DOHH2 (cell line): ENCODE results near the gene HS2ST1.

Source experiments
- H3F3A ChIP-seq: fragments of 200-600 bp; sonication (generic), shearing (Covaris generic); 2 replicates; pipeline ENCODE4 v1.6.0; 2016; ENCODE audit warnings: antibody characterized with exemption, mild to moderate bottlenecking; ENCODE audit not compliant: control insufficient read depth, insufficient read depth
- H3K27ac ChIP-seq: fragments of 200-600 bp; sonication (generic); 2 replicates; pipeline ENCODE4 v1.5.1; 2014; ENCODE audit warnings: low read depth, mild to moderate bottlenecking, low read length, moderate library complexity
- H3K27me3 ChIP-seq: fragments of 200-600 bp; sonication (generic); 2 replicates; pipeline ENCODE4 v1.6.1; 2014; ENCODE audit warnings: mild to moderate bottlenecking, low read length, mixed read lengths; ENCODE audit not compliant: control insufficient read depth
- H3K36me3 ChIP-seq: fragments of 200-600 bp; sonication (generic); 2 replicates; pipeline ENCODE4 v1.6.1; 2014; ENCODE audit warnings: mild to moderate bottlenecking, low read length, moderate library complexity, mixed read lengths; ENCODE audit not compliant: control insufficient read depth
- H3K4me1 ChIP-seq: fragments of 200-600 bp; sonication (generic); 2 replicates; pipeline ENCODE4 v1.6.1; 2014; ENCODE audit warnings: mild to moderate bottlenecking, low read length, mixed read lengths; ENCODE audit not compliant: control insufficient read depth
- H3K4me2 ChIP-seq: fragments of 200-600 bp; sonication (generic); 2 replicates; pipeline ENCODE4 v1.6.0; 2014; ENCODE audit warnings: mild to moderate bottlenecking, low read length, moderate library complexity
- H3K4me3 ChIP-seq: fragments of 200-600 bp; sonication (generic); 2 replicates; pipeline ENCODE4 v1.5.1; 2014; ENCODE audit warnings: mild to moderate bottlenecking, low read length, mixed read lengths
- H3K79me2 ChIP-seq: fragments of 200-600 bp; sonication (generic); 2 replicates; pipeline ENCODE4 v1.6.1; 2014; ENCODE audit warnings: mild to moderate bottlenecking, low read length, mixed read lengths; ENCODE audit not compliant: control insufficient read depth
- H3K9me2 ChIP-seq: fragments of 200-600 bp; sonication (generic); replicated peaks from 2 replicates; pipeline ENCODE4 v1.6.1; 2014; ENCODE audit warnings: mild to moderate bottlenecking, low read length, mixed read lengths; ENCODE audit not compliant: control insufficient read depth
- H3K9me3 ChIP-seq: fragments of 200-600 bp; sonication (generic); 2 replicates; pipeline ENCODE4 v1.6.1; 2014; ENCODE audit warnings: antibody characterized with exemption, low read length, mixed read lengths; ENCODE audit not compliant: control insufficient read depth, insufficient read depth
- H4K20me1 ChIP-seq: fragments of 200-600 bp; sonication (generic); 2 replicates; pipeline ENCODE4 v1.6.0; 2014; ENCODE audit warnings: low read depth, mild to moderate bottlenecking, antibody characterized with exemption, low read length, moderate library complexity; ENCODE audit not compliant: control insufficient read depth, insufficient read depth
- CTCF ChIP-seq: fragments of 200-600 bp; sonication (generic); IDR thresholded peaks from one replicate; pipeline ENCODE4 v1.5.1; 2014; ENCODE audit warnings: antibody characterized with exemption, mild to moderate bottlenecking, low read depth, low read length; ENCODE audit not compliant: poor library complexity, severe bottlenecking
- EZH2phosphoT487 ChIP-seq: fragments of 200-600 bp; sonication (generic); IDR thresholded peaks from 2 replicates; pipeline ENCODE4 v1.6.1; 2017; ENCODE audit warnings: borderline replicate concordance, mild to moderate bottlenecking, antibody characterized with exemption, low read length, moderate library complexity, mixed read lengths

HS2ST1 gene

GRCh38 chr1:87044840-87045239, 130.4 kb downstream of the HS2ST1 start:
- TF ChIP-seq EZH2phosphoT487 (no peak), CTCF (no peak)

DNA sequence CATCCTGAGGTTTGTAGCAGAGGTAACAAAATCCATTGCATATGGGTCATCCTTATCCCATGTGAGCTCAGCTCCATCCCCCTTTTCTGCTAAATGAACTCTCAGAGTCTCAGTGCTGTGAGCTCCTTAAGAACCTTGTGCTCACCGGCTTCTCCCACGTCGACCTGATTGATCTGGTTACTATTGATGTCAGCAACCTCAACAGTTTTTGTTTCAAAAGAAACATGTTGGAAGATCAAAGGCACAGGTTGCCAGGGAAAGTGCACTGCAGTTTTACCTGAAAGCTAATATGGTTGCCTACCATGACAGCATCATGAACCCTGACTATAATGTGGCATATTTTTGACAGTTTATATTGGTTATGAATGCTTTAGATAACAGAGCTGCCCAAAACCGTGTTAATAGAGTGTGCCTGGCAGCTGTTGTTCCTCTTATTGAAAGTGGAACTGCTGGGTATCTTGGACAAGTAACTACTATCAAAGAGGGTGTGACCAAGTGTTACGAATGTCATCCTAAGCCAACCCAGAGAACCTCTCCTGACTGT, 131.4 kb downstream of the HS2ST1 start:
- Histone ChIP-seq H3K27ac (peak overlapping the region; percentile 39; the same call in 1 of the 2 replicates), H3K9me2 (no peaks in the 10 kb centered on the region), H3K4me2 (peak overlapping the region; percentile 68; the same call in 1 of the 2 replicates), H3K79me2 (peaks cover 99% of the 10 kb centered on the region), H3K9me3 (peaks cover 18% of the 10 kb centered on the region), H3K4me3 (no peak overlapping the region), H3K4me1 (peaks cover 82% of the 10 kb centered on the region), H3K27me3 (no peaks in the 10 kb centered on the region), H3F3A (peaks cover 24% of the 10 kb centered on the region), H3K36me3 (peaks cover 38% of the 10 kb centered on the region), H4K20me1 (no peaks in the 10 kb centered on the region)
- TF ChIP-seq CTCF: no peak

More at GRCh38 chr1:87044840-87045239, 130.4 kb downstream of the HS2ST1 start:
- Histone ChIP-seq H3K9me3 (peaks cover 18% of the 10 kb centered on the region), H3K27me3 (no peaks in the 10 kb centered on the region), H3F3A (peaks cover 16% of the 10 kb centered on the region), H3K4me2 (peak overlapping the region; percentile 68), H3K79me2 (peaks cover 99% of the 10 kb centered on the region), H3K4me3 (peak overlapping the region; percentile 34), H3K36me3 (peaks cover 38% of the 10 kb centered on the region), H4K20me1 (no peaks in the 10 kb centered on the region), H3K4me1 (peaks cover 82% of the 10 kb centered on the region), H3K9me2 (no peaks in the 10 kb centered on the region), H3K27ac (peak overlapping the region; percentile 39)

- Histone ChIP-seq H3K27me3 (no peaks in the 10 kb centered on the region), H3F3A (peaks cover 34% of the 10 kb centered on the region), H3K9me3 (peaks cover 18% of the 10 kb centered on the region), H3K4me2 (no peak overlapping the region), H4K20me1 (no peaks in the 10 kb centered on the region), H3K79me2 (peaks cover 98% of the 10 kb centered on the region), H3K27ac (no peak overlapping the region), H3K36me3 (peaks cover 41% of the 10 kb centered on the region), H3K4me3 (no peak overlapping the region), H3K9me2 (no peaks in the 10 kb centered on the region), H3K4me1 (peaks cover 83% of the 10 kb centered on the region)
- TF ChIP-seq EZH2phosphoT487 (no peak), CTCF (no peak)
These were observed 132.5 kb downstream of the HS2ST1 start for GRCh38 chr1:87046951-87047350.
